ENCODE results near the gene TMSB10.
"Not testable (repeated sequence)": the region's sequence is repeated elsewhere in the genome, so short reads cannot be mapped to it uniquely, and the experiment has no call there.

Gene TMSB10

GRCh38 chr2:84904717-84905174, 710 bp upstream of the TMSB10 start:
- peak; percentile 88 for DNase-seq

GRCh38 chr2:84906108-84906899, 848 bp downstream of the TMSB10 start:
- DNase-seq: peak; percentile 61

- peak; percentile 72 for DNase-seq
These were observed 1.7 kb downstream of the TMSB10 start for GRCh38 chr2:84906900-84907714.

- DNase-seq: no peak
These were observed 3.7 kb downstream of the TMSB10 start for GRCh38 chr2:84908948-84909713.

- DNase-seq: no peak
These were observed 5.8 kb downstream of the TMSB10 start for GRCh38 chr2:84911135-84911678.

GRCh38 chr2:84912984-84913383, 7.5 kb downstream of the TMSB10 start:
- DNase-seq: no peak

- no peak for DNase-seq
These were observed 8.9 kb downstream of the TMSB10 start for GRCh38 chr2:84914334-84914733.

- not testable (repeated sequence) for DNase-seq
These were observed 10.2 kb downstream of the TMSB10 start for GRCh38 chr2:84915675-84916074.

GRCh38 chr2:84917821-84918220, 12.4 kb downstream of the TMSB10 start:
- not testable (repeated sequence) for DNase-seq

GRCh38 chr2:84918430-84918829, 13.0 kb downstream of the TMSB10 start:
- no peak for DNase-seq

GRCh38 chr2:84919885-84920580, 14.6 kb downstream of the TMSB10 start:
- DNase-seq: peak; percentile 43

GRCh38 chr2:84923009-84923408, 17.6 kb downstream of the TMSB10 start:
- no peak for DNase-seq

- peak; percentile 27 for DNase-seq
These were observed 19.0 kb downstream of the TMSB10 start for GRCh38 chr2:84924173-84925106.

- DNase-seq: no peak
These were observed 19.9 kb downstream of the TMSB10 start for GRCh38 chr2:84925336-84925723.

GRCh38 chr2:84925724-84926376, 20.4 kb downstream of the TMSB10 start:
- DNase-seq: peak; percentile 94

GRCh38 chr2:84927275-84927627, 21.8 kb downstream of the TMSB10 start:
- no peak for DNase-seq

- DNase-seq: no peak
These were observed 25.9 kb downstream of the TMSB10 start for GRCh38 chr2:84931384-84931821.

GRCh38 chr2:84938194-84938879, 32.9 kb downstream of the TMSB10 start:
- DNase-seq: no peak

- DNase-seq: no peak
These were observed 34.1 kb downstream of the TMSB10 start for GRCh38 chr2:84939426-84940087.
